ENCODE results near the gene ANKFY1. TPM values are rescaled to one million over a fixed set of nuclear protein-coding genes. Genes with fewer than 3 reads are reported as not detected.
"Not testable (repeated sequence)": the region's sequence is repeated elsewhere in the genome, so short reads cannot be mapped to it uniquely, and the experiment has no call there.

ANKFY1 gene
- total and polyA plus RNA-seq, 11 donors: 9.4 to 44.9 (median 23.9) TPM

DNA sequence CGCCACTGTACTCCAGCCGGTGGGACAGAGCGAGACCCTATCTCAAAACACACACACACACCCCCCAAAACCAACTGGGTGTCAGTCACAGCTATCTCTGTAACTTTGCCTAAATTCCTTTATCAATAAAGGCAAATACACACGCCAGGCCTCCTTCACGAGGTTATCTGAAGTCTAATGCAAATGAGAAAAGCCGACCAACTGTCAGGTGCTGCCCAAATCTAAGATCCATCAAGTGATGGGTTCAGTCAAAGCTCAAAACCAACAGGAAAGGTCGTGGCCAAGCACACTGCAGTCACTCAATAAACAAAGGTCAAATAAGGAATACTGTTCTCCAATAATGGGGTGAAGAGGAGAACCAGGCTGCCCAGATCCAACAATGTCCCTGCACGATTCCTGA lies 1.1 kb downstream of the ANKFY1 start:
- peak overlapping the region in 11 of 12 donors; percentile 79 to 95 (median 91) for H3K27ac ChIP-seq
- no peak for ATAC-seq
- H3K4me1 ChIP-seq: peaks cover 0 to 34% (median 19%) of the 10 kb centered on the region in 12 donors
- 28 to 49% (median 47%) methylated on average over 5 to 8 of the region's 8 CpGs for WGBS, 4 donors
- DNase-seq: no peak
- peaks cover 0 to 22% (median 10%) of the 10 kb centered on the region in 12 donors for H3K9me3 ChIP-seq
- H3K36me3 ChIP-seq: peaks cover 0 to 27% (median 0%) of the 10 kb centered on the region in 9 donors
- no peaks in the 10 kb centered on the region for H3K27me3 ChIP-seq
- TF ChIP-seq, protein P1, sequence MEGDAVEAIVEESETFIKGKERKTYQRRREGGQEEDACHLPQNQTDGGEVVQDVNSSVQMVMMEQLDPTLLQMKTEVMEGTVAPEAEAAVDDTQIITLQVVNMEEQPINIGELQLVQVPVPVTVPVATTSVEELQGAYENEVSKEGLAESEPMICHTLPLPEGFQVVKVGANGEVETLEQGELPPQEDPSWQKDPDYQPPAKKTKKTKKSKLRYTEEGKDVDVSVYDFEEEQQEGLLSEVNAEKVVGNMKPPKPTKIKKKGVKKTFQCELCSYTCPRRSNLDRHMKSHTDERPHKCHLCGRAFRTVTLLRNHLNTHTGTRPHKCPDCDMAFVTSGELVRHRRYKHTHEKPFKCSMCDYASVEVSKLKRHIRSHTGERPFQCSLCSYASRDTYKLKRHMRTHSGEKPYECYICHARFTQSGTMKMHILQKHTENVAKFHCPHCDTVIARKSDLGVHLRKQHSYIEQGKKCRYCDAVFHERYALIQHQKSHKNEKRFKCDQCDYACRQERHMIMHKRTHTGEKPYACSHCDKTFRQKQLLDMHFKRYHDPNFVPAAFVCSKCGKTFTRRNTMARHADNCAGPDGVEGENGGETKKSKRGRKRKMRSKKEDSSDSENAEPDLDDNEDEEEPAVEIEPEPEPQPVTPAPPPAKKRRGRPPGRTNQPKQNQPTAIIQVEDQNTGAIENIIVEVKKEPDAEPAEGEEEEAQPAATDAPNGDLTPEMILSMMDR (IDR thresholded peaks at IDR 0.05): no peak
- TF ChIP-seq POLR2A (IDR thresholded peaks at IDR 0.05): no peak
- intact Hi-C loops (cut with DNase I): loop anchor here in 5 of 10 donors (5.0 to 10.0 kb wide), 5 partner anchors 35 to 102 kb away; partner anchors contain the start of gene UBE2G1 (in 1 of the 5)
- H3K4me3 ChIP-seq: peak overlapping the region; percentile 83 to 99 (median 97)

DNA sequence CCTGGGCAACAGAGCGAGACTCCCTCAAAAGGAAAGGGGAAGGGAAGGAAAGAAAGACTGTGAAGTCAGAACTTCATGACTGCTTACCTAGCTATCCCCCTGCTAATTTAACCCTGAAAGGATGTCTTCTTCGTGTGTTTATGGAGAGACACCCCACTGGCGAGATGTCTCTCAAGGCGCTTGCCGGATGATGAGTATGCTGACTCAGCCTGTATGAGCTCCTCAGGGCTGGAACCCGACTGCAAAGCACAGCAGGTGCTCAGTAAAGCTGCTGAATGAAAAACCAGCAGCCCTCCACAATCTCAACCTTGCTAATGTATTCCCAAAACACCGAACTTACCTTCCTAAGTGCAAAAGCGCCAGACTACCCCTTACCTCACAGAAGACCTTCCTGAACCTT lies 2.3 kb downstream of the ANKFY1 start:
- ATAC-seq (no peak), DNase-seq (no peak)
- H3K4me3 ChIP-seq: peak overlapping the region in 1 of 12 donors; percentile 9
- peaks cover 0 to 22% (median 10%) of the 10 kb centered on the region in 12 donors for H3K9me3 ChIP-seq
- intact Hi-C loops (cut with DNase I): loop anchor here in 5 of 10 donors (5.0 to 10.0 kb wide), 5 partner anchors 34 to 103 kb away; partner anchors contain the start of gene UBE2G1 (in 1 of the 5)
- H3K27ac ChIP-seq: peak overlapping the region in 1 of 12 donors; percentile 90
- TF ChIP-seq, protein P1 (IDR thresholded peaks at IDR 0.05): no peak
- no peak for TF ChIP-seq POLR2A (IDR thresholded peaks at IDR 0.05)
- peaks cover 0 to 34% (median 19%) of the 10 kb centered on the region in 12 donors for H3K4me1 ChIP-seq
- no peaks in the 10 kb centered on the region for H3K27me3 ChIP-seq
- WGBS, 4 donors: 92 to 95% (median 93%) methylated on average over 8 of the region's 8 CpGs
- peaks cover 0 to 21% (median 0%) of the 10 kb centered on the region in 9 donors for H3K36me3 ChIP-seq

DNA sequence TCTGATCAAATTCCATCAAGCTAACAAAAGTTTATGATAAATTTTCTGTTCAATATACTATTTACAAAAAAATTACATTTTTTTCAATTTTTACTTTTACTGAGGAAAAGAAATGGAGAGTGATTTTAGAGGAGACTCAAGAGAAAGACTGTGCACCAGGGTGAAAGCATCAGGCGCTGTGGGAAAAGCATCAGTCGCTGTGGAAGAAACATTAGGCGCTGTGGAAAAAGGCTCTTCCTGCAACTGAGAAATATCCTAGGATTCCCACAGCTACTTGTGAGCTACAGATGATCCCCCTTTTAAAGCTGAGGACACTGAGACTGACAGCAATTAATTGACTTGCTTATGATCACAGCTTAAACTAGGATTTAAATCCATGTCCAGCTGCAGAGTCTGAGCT lies 4.9 kb downstream of the ANKFY1 start:
- Histone ChIP-seq H3K4me3 (no peak overlapping the region), H3K9me3 (peaks cover 0 to 35% (median 10%) of the 10 kb centered on the region in 12 donors), H3K4me1 (peaks cover 0 to 24% (median 13%) of the 10 kb centered on the region in 12 donors), H3K27ac (no peak overlapping the region), H3K27me3 (no peaks in the 10 kb centered on the region), H3K36me3 (peaks cover 0 to 22% (median 0%) of the 10 kb centered on the region in 9 donors)
- no peak for ATAC-seq
- WGBS, 4 donors: 98 to 100% (median 98%) methylated on average over 3 of the region's 3 CpGs
- no peak for DNase-seq
- TF ChIP-seq, protein P1 (IDR thresholded peaks at IDR 0.05): no peak
- TF ChIP-seq POLR2A (IDR thresholded peaks at IDR 0.05): no peak
- intact Hi-C loops (cut with DNase I): no loop called here

DNA sequence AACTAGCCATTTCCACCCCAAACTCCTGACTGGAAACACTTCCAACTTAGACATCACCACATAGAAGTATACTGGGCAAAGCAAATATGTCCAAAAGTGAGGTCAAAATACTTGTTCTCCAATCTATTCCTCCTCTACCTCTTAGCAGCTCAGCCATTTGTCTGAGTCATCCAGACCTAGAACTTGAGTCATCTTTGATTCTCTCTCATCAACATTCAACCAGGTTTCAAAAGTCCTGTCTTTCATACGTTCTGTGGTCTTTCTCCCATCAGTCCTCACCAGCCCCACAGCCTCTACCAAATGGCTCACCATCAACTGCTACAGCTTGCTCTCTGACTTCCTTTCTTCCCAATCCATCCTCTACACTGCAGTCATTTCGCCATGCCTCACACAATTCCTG lies 6.8 kb downstream of the ANKFY1 start:
- Histone ChIP-seq H3K4me1 (peaks cover 0 to 13% (median 2%) of the 10 kb centered on the region in 12 donors), H3K27me3 (no peaks in the 10 kb centered on the region), H3K9me3 (peaks cover 0 to 35% (median 10%) of the 10 kb centered on the region in 12 donors), H3K36me3 (peaks cover 0 to 22% (median 0%) of the 10 kb centered on the region in 9 donors), H3K27ac (peak overlapping the region in 1 of 12 donors; percentile 21), H3K4me3 (no peak overlapping the region)
- WGBS, 4 donors: 89 to 94% (median 89%) methylated on average over 2 of the region's 2 CpGs
- DNase-seq (no peak), ATAC-seq (no peak)
- intact Hi-C loops (cut with DNase I): no loop called here
- TF ChIP-seq, protein P1 (IDR thresholded peaks at IDR 0.05): no peak
- TF ChIP-seq POLR2A (IDR thresholded peaks at IDR 0.05): no peak

DNA sequence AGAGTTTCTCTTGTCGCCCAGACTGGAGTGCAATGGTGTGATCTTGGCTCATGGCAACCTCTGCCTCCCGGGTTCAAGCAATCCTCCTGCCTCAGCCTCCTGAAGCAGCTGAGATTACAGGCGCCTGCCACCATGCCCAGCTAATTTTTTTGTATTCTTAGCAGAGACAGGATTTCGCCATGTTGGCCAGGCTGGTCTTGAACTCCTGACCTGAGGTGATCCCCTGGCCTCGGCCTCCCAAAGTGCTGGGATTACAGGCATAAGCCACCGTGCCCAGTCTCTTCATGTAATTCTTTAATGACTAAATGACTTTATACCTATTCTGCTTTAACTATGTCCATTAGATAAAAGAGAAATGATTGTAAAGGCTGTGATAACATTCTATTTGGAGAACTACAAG lies 8.5 kb downstream of the ANKFY1 start:
- H3K27ac ChIP-seq: peak overlapping the region in 1 of 12 donors; percentile 14
- peaks cover 0 to 15% (median 2%) of the 10 kb centered on the region in 12 donors for H3K4me1 ChIP-seq
- ATAC-seq; DNase-seq; H3K27me3 ChIP-seq; intact Hi-C loops (cut with DNase I); H3K4me3 ChIP-seq: not testable (repeated sequence)
- H3K9me3 ChIP-seq: peaks cover 0 to 35% (median 10%) of the 10 kb centered on the region in 12 donors
- peaks cover 0 to 22% (median 0%) of the 10 kb centered on the region in 9 donors for H3K36me3 ChIP-seq
- WGBS, 4 donors: 96 to 97% (median 97%) methylated on average over 6 of the region's 6 CpGs
